HepG2 (cell line): ENCODE measurements around the gene LYSMD1. TPM values are rescaled to one million over a fixed set of nuclear protein-coding genes. Genes with fewer than 3 reads are reported as not detected.

Source experiments
- AKAP8 ChIP-seq: sonication (generic); formaldehyde crosslinking; IDR thresholded peaks from 2 replicates; pipeline ENCODE4 v1.5.1; 2020; ENCODE audit warnings: mild to moderate bottlenecking, missing genetic modification reagents
- ASH2L ChIP-seq: fragments of 300-600, 200-600 bp; sonication (generic); IDR thresholded peaks from 2 replicates; pipeline ENCODE4 v1.7.0; 2017; ENCODE audit warnings: low read depth, mild to moderate bottlenecking, moderate library complexity, mixed read lengths, low read length; ENCODE audit not compliant: insufficient read length
- ATF7-NPFF ChIP-seq: sonication (generic); formaldehyde crosslinking; IDR thresholded peaks from 2 replicates; pipeline ENCODE4 v1.8.1; 2023; ENCODE audit warnings: mild to moderate bottlenecking, low read depth, missing genetic modification reagents, moderate library complexity
- BRCA1 ChIP-seq: sonication (generic); formaldehyde crosslinking; IDR thresholded peaks from 2 replicates; pipeline ENCODE4 v1.4.0; 2020; ENCODE audit warnings: missing genetic modification reagents
- CC2D1A ChIP-seq: sonication (generic); formaldehyde crosslinking; IDR thresholded peaks from 2 replicates; pipeline ENCODE4 v1.8.1; 2023; ENCODE audit warnings: mild to moderate bottlenecking, missing genetic modification reagents
- CCDC6 ChIP-seq: sonication (generic); formaldehyde crosslinking; IDR thresholded peaks from 2 replicates; pipeline ENCODE4 v1.8.1; 2022; ENCODE audit warnings: mild to moderate bottlenecking, missing genetic modification reagents, moderate library complexity
- HNF4G ChIP-seq, 2 experiments: sonication (generic) in 1 of 2; formaldehyde crosslinking in 1 of 2; IDR thresholded peaks; 2 replicates each; pipeline versions ENCODE4 v1.4.0 to v1.6.1; 2011 to 2020; ENCODE audit warnings: borderline replicate concordance in 2 of 2, low read depth in 2 of 2, mild to moderate bottlenecking in 2 of 2, low read length in 1 of 2, missing genetic modification reagents in 1 of 2, moderate library complexity in 1 of 2
- MXD4 ChIP-seq: IDR thresholded peaks from 2 replicates; pipeline ENCODE4 v1.6.1; 2016; ENCODE audit warnings: mild to moderate bottlenecking, missing biosample characterization, missing genetic modification reagents
- NFE2L1 ChIP-seq: sonication (generic); formaldehyde crosslinking; IDR thresholded peaks from 2 replicates; pipeline ENCODE4 v1.4.0; 2020; ENCODE audit warnings: missing genetic modification reagents, mild to moderate bottlenecking, borderline replicate concordance
- NFIB ChIP-seq: sonication (generic); formaldehyde crosslinking; IDR thresholded peaks from 2 replicates; pipeline ENCODE4 v1.9.0; 2021; ENCODE audit warnings: missing genetic modification reagents, mild to moderate bottlenecking, borderline replicate concordance
- RBM39 ChIP-seq: fragments of 200-400 bp; formaldehyde crosslinking; IDR thresholded peaks from one replicate; pipeline ENCODE4 v1.6.1; 2018; ENCODE audit warnings: antibody characterized with exemption, mild to moderate bottlenecking, low read depth, low read length; ENCODE audit not compliant: poor library complexity, severe bottlenecking
- SIX4 ChIP-seq: sonication (generic); formaldehyde crosslinking; IDR thresholded peaks from 2 replicates; pipeline ENCODE4 v1.4.0; 2020; ENCODE audit warnings: missing genetic modification reagents
- SYNCRIP ChIP-seq: fragments of 200-400 bp; formaldehyde crosslinking; IDR thresholded peaks from 2 replicates; pipeline ENCODE4 v1.6.1; 2018; ENCODE audit warnings: mild to moderate bottlenecking, low read depth, low read length; ENCODE audit not compliant: insufficient read depth
- ZBTB25 ChIP-seq: IDR thresholded peaks from 2 replicates; pipeline ENCODE4 v1.6.1; 2018; ENCODE audit warnings: missing genetic modification reagents
- ZGPAT ChIP-seq: IDR thresholded peaks from 2 replicates; pipeline ENCODE4 v1.6.1; 2016; ENCODE audit warnings: mild to moderate bottlenecking
- ZMYM3 ChIP-seq: sonication (generic); formaldehyde crosslinking; IDR thresholded peaks from 2 replicates; pipeline ENCODE4 v1.5.1; 2020; ENCODE audit warnings: mild to moderate bottlenecking, missing genetic modification reagents
- ZNF382 ChIP-seq: sonication (generic); formaldehyde crosslinking; IDR thresholded peaks from 2 replicates; pipeline ENCODE4 v1.5.0; 2020; ENCODE audit warnings: missing genetic modification reagents, mild to moderate bottlenecking, borderline replicate concordance
- ZNF430 ChIP-seq: sonication (generic); formaldehyde crosslinking; IDR thresholded peaks from 2 replicates; pipeline ENCODE4 v1.9.0; 2021; ENCODE audit warnings: mild to moderate bottlenecking, missing genetic modification reagents
- ZNF44 ChIP-seq: sonication (generic); formaldehyde crosslinking; IDR thresholded peaks from 2 replicates; pipeline ENCODE4 v1.5.1; 2020; ENCODE audit warnings: mild to moderate bottlenecking, missing genetic modification reagents
- ZNF674 ChIP-seq: sonication (generic); formaldehyde crosslinking; IDR thresholded peaks from 2 replicates; pipeline ENCODE4 v1.5.0; 2020; ENCODE audit warnings: low read depth, mild to moderate bottlenecking, missing genetic modification reagents
- ZNF800 ChIP-seq: sonication (generic); formaldehyde crosslinking; IDR thresholded peaks from 2 replicates; pipeline ENCODE4 v1.4.0; 2020; ENCODE audit warnings: missing genetic modification reagents
- polyA plus RNA-seq, 8 experiments: library from polyadenylated mRNA; depleted of rRNA in 3 of 8; stranded (reverse) in 7 of 8; unstranded in 1 of 8; fragments of >200 nt; fragmentation: Illumina TruSeq in 4 of 8; extraction: Trizol in 4 of 8; gene quantifications; 2 replicates each; pipeline versions ENCODE4 v1.2.1 to v1.2.3, GENCODE V29; 2011 to 2016; ENCODE audit warnings: low read depth in 4 of 8, missing spikeins in 1 of 8, mixed read lengths in 1 of 8; ENCODE audit not compliant: insufficient read depth in 1 of 8
- total RNA-seq, 5 experiments: library from RNA; depleted of rRNA; stranded (reverse); fragments of >200 nt; fragmentation: Illumina TruSeq; extraction: Trizol; gene quantifications; 2 replicates each; pipeline ENCODE4 v1.2.3, GENCODE V29; 2016; ENCODE audit warnings: low read depth in 1 of 5

The LYSMD1 gene
- total and polyA plus RNA-seq, 2 of the 13 experiments (the other 11 are each of a cell fraction or from before 2014, with no cell fraction given), result 3.8 to 4.8 TPM

- TF ChIP-seq ZBTB25 (CRISPR knock-in tag), result peak; percentile 74
- peak; percentile 67; the same call in 1 of the 2 replicates for TF ChIP-seq BRCA1 (CRISPR knock-in tag)
- peak; percentile 37 for TF ChIP-seq ZNF800 (CRISPR knock-in tag)
- no peak for TF ChIP-seq ZNF674 (CRISPR knock-in tag)
- TF ChIP-seq ASH2L, result peak; percentile 88
- no peak for TF ChIP-seq NFE2L1 (CRISPR knock-in tag)
- TF ChIP-seq CC2D1A, result no peak
- no peak for TF ChIP-seq ZNF44 (CRISPR knock-in tag)
- no peak for TF ChIP-seq NFIB
- TF ChIP-seq ZMYM3 (CRISPR knock-in tag), result peak; percentile 74; the same call in 1 of the 2 replicates
- TF ChIP-seq SYNCRIP, result no peak
- no peak for TF ChIP-seq ZNF382 (CRISPR knock-in tag)
- no peak for TF ChIP-seq AKAP8 (CRISPR knock-in tag)
- peak; percentile 66; the same call in 1 of the 2 replicates for TF ChIP-seq MXD4
- peak; percentile 54; the same call in 1 of the 2 replicates for TF ChIP-seq ZNF430 (CRISPR knock-in tag)
- peak; percentile 80 for TF ChIP-seq CCDC6 (CRISPR knock-in tag)
- peak; percentile 49 for TF ChIP-seq RBM39
- no peak; the same call in 1 of the 2 replicates for TF ChIP-seq HNF4G (IDR thresholded peaks at IDR 0.05; ENCODE audit: borderline replicate concordance, low read depth, low read length)
- no peak for TF ChIP-seq HNF4G (CRISPR knock-in tag; IDR thresholded peaks at IDR 0.05; ENCODE audit: borderline replicate concordance, low read depth)
- peak; percentile 62 for TF ChIP-seq SIX4 (CRISPR knock-in tag)
- TF ChIP-seq ATF7-NPFF (CRISPR knock-in tag), result no peak; the same call in 1 of the 2 replicates
- peak; percentile 83 for TF ChIP-seq ZGPAT (CRISPR knock-in tag)
Observed at GRCh38 chr1:151189637-151190445, 24.1 kb upstream of the LYSMD1 start, which contains the start of gene VPS72 (continued).
